ENCODE results near the gene PSMG3. TPM values are rescaled to one million over a fixed set of nuclear protein-coding genes. Genes with fewer than 3 reads are reported as not detected.

Gene PSMG3
- total RNA-seq, 4 donors from 2014 or later = 36.3 to 42.3 (median 39.5) TPM

DNA sequence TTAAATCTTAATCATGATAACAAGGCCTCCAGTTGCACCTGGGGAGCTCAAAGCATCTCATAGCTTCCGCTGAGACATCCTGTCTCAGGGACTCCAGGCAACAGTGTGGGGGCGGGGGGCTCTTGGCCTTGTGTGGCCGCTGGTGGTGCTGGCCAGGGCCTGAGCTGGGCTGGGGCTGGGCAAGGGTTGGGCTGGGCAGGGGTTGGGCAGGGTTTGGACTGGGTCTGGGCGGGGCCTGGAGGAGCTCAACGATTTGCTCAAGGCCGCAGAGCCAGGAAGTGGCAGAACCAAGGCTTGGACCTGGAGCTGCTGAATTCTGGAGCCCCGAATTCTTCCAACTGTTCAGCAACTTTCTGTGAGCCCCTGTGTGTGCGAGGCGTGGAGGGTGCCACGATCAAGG is 37.9 kb upstream of the PSMG3 start:
- Histone ChIP-seq H3K4me1 (no peaks in the 10 kb centered on the region), H3K27me3 (peaks cover 0 to 77% of the 10 kb centered on the region in 2 donors), H3K4me3 (no peak overlapping the region), H3K9me3 (no peaks in the 10 kb centered on the region), H3K36me3 (no peaks in the 10 kb centered on the region), H3K27ac (no peak overlapping the region)
- no peak for TF ChIP-seq POLR2A (IDR thresholded peaks at IDR 0.05)
- no peak for TF ChIP-seq EP300 (IDR thresholded peaks at IDR 0.05)
- TF ChIP-seq, protein P1, sequence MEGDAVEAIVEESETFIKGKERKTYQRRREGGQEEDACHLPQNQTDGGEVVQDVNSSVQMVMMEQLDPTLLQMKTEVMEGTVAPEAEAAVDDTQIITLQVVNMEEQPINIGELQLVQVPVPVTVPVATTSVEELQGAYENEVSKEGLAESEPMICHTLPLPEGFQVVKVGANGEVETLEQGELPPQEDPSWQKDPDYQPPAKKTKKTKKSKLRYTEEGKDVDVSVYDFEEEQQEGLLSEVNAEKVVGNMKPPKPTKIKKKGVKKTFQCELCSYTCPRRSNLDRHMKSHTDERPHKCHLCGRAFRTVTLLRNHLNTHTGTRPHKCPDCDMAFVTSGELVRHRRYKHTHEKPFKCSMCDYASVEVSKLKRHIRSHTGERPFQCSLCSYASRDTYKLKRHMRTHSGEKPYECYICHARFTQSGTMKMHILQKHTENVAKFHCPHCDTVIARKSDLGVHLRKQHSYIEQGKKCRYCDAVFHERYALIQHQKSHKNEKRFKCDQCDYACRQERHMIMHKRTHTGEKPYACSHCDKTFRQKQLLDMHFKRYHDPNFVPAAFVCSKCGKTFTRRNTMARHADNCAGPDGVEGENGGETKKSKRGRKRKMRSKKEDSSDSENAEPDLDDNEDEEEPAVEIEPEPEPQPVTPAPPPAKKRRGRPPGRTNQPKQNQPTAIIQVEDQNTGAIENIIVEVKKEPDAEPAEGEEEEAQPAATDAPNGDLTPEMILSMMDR (IDR thresholded peaks at IDR 0.05) = no peak
- WGBS, 2 donors = 65% methylated on average over 10 of the region's 10 CpGs
- DNase-seq (ENCODE audit: low spot score in 2 of 2) = no peak

DNA sequence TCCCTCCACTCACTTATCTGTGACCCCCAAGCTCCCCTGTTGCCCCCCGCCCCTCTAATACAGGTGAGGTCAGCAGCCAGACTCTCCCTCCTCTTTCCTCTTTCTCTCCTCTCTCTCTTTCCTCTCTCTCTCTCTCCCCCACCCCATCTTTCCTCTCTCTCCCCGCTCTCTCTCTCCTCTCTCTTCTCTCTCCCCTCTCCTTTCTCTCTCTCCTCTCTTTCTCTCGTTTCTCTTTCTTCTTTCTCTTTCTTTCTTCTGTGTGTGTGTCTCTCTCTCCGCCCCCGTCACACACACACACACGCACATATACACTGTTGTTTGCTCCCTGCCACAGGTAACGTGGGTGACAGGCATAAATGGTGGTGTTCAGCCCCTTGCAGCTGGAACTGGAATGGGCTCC is 37.2 kb upstream of the PSMG3 start:
- H3K27me3 ChIP-seq = peaks cover 0 to 77% of the 10 kb centered on the region in 2 donors
- H3K4me3 ChIP-seq = no peak overlapping the region
- TF ChIP-seq EP300 (IDR thresholded peaks at IDR 0.05) (no peak), POLR2A (IDR thresholded peaks at IDR 0.05) (no peak)
- TF ChIP-seq, protein P1 (IDR thresholded peaks at IDR 0.05) = no peak
- no peak for DNase-seq (ENCODE audit: low spot score in 2 of 2)
- H3K27ac ChIP-seq = no peak overlapping the region
- no peaks in the 10 kb centered on the region for H3K9me3 ChIP-seq
- no peaks in the 10 kb centered on the region for H3K36me3 ChIP-seq
- 47 to 51% methylated on average over 7 of the region's 7 CpGs for WGBS, 2 donors
- H3K4me1 ChIP-seq = no peaks in the 10 kb centered on the region

DNA sequence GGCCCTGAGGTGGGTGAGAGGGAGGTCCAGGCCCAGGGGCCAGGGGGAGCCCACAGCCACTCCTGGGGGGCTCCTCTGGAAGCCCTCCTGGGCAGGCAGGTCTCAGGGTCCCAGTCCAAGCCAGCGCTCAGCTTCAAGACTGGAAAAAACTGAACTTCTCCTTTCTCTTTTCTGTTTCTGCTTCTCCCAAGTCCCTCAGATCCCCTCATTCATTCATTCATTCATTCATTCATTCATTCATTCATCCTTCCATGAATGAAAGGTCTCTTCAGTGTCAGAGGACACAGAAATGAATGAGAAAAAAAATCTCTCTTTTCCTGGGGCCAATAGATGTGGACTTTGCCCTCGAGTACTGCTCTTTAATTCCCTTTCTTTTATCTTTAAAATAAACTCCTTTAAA is 34.6 kb upstream of the PSMG3 start:
- TF ChIP-seq EP300 (IDR thresholded peaks at IDR 0.05) (no peak), POLR2A (IDR thresholded peaks at IDR 0.05) (no peak)
- TF ChIP-seq, protein P1 (IDR thresholded peaks at IDR 0.05) = no peak
- no peaks in the 10 kb centered on the region for H3K4me1 ChIP-seq
- DNase-seq (ENCODE audit: low spot score in 2 of 2) = no peak
- WGBS, 2 donors = 61 to 64% methylated on average over 2 of the region's 2 CpGs
- H3K27me3 ChIP-seq = peaks cover 0 to 60% of the 10 kb centered on the region in 2 donors
- no peaks in the 10 kb centered on the region for H3K9me3 ChIP-seq
- H3K36me3 ChIP-seq = peaks cover 0 to 11% (median 0%) of the 10 kb centered on the region in 3 donors
- H3K27ac ChIP-seq = no peak overlapping the region
- H3K4me3 ChIP-seq = no peak overlapping the region

DNA sequence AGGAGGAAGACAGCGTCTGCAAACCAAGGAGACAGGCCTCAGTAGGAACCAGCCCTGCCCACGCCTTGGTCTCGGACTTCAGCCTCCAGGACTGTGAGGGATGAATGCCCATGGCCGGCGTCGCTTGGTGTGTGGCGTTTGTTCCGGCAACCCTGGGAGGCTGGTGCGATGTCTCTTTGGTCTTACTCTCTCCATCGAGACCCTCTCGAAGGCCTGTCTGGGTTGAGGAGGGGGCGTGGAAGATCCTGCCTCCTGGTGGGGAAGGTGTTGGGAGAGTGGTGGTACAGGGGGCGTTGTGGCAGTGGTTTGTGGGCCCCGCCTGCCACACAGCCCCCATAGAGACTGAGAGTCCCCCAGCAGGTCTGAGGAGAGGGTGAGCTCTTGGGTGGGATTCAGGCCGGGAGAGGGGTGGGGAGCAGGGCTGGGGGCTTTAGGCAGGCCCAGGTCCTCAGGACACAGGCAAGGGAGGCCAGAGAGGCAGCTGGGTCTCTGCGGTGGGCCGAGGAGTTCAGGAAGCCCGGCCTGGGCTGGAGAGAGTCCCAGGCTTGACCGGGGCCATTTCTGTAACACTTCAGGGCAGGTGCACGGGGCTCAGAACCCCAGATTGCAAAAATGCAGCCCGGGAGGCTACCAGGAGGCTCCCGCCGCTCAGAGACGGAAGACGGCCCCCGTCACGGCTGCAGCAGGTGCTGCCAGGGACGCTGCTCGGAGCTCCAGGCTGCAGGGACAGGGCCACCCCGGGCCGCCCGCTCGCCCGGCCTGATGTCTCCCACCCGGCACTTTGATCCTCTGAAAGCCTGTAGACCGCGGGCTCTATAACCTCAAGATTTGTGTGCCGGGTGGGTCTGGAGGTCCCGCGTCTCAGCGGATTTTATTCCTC is 33.8 kb upstream of the PSMG3 start:
- WGBS, 2 donors = 75 to 77% methylated on average over 31 to 32 of the region's 41 CpGs
- Histone ChIP-seq H3K27ac (no peak overlapping the region), H3K9me3 (no peaks in the 10 kb centered on the region), H3K4me1 (no peaks in the 10 kb centered on the region), H3K27me3 (peaks cover 0 to 52% of the 10 kb centered on the region in 2 donors), H3K4me3 (no peak overlapping the region), H3K36me3 (peaks cover 0 to 15% (median 0%) of the 10 kb centered on the region in 3 donors)
- DNase-seq (ENCODE audit: low spot score in 2 of 2) = no peak
- TF ChIP-seq, protein P1 (IDR thresholded peaks at IDR 0.05) = no peak
- TF ChIP-seq POLR2A (IDR thresholded peaks at IDR 0.05) (no peak), EP300 (IDR thresholded peaks at IDR 0.05) (no peak)

DNA sequence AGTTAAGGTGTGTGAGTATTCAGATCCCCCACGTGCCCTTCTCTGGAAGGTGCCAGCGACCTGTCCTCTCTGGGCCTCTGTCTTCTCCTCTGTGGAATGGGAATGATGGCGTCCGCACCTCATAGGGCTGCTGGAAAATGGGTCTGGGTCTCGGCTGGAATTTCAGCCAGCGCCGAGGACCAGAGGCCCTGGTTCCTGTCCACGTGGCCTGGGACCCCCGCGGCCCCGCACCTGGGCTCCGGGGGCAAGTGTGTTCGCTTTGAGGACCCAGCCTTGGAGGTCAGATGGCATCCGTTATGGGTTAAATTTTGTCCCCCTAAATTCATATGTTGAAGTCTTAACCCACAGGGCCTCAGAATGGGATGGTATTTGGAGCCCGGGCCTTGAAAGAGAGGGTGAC is 32.6 kb upstream of the PSMG3 start:
- TF ChIP-seq POLR2A (IDR thresholded peaks at IDR 0.05) = no peak
- TF ChIP-seq, protein P1 (IDR thresholded peaks at IDR 0.05) = no peak
- TF ChIP-seq EP300 (IDR thresholded peaks at IDR 0.05) = no peak
- H3K4me1 ChIP-seq = no peaks in the 10 kb centered on the region
- peaks cover 0 to 25% (median 0%) of the 10 kb centered on the region in 3 donors for H3K36me3 ChIP-seq
- no peak overlapping the region for H3K4me3 ChIP-seq
- H3K27ac ChIP-seq = no peak overlapping the region
- no peak for DNase-seq (ENCODE audit: low spot score in 2 of 2)
- no peaks in the 10 kb centered on the region for H3K9me3 ChIP-seq
- WGBS, 2 donors = 90% methylated on average over 14 to 15 of the region's 15 CpGs
- peaks cover 0 to 40% of the 10 kb centered on the region in 2 donors for H3K27me3 ChIP-seq
